NCI-H748 treated with DMSO at 0.1 percent for 48 hours (cell line): ENCODE results near the gene GID4.

Source experiments
- DNase-seq: peaks from one replicate; lab custom pipeline; 2025; lab: John Stamatoyannopoulos, UW

The GID4 gene

GRCh38 chr17:18101828-18102227, 62.6 kb downstream of the GID4 start:
- DNase-seq = no peak

- DNase-seq = no peak
These were observed 63.4 kb downstream of the GID4 start for GRCh38 chr17:18102640-18103039.

GRCh38 chr17:18105027-18105426, 65.8 kb downstream of the GID4 start:
- no peak for DNase-seq

- no peak for DNase-seq
These were observed 66.4 kb downstream of the GID4 start for GRCh38 chr17:18105595-18105994.

GRCh38 chr17:18106211-18106610, 67.0 kb downstream of the GID4 start:
- no peak for DNase-seq

- no peak for DNase-seq
These were observed 68.0 kb downstream of the GID4 start for GRCh38 chr17:18107061-18107790.

- no peak for DNase-seq
These were observed 68.8 kb downstream of the GID4 start for GRCh38 chr17:18107971-18108370.

GRCh38 chr17:18108401-18109312, 69.4 kb downstream of the GID4 start, which contains the start of gene MYO15A:
Gene MYO15A (plus strand): TSS chr17:18108756. CDS start chr17:18118801, 10,045 bp downstream.
- no peak for DNase-seq

- DNase-seq = no peak
These were observed 70.8 kb downstream of the GID4 start for GRCh38 chr17:18109935-18110485.

- no peak for DNase-seq
These were observed 71.5 kb downstream of the GID4 start for GRCh38 chr17:18110636-18111145.

GRCh38 chr17:18111330-18111971, 72.2 kb downstream of the GID4 start:
- DNase-seq = no peak

GRCh38 chr17:18115517-18115916, 76.3 kb downstream of the GID4 start:
- no peak for DNase-seq

GRCh38 chr17:18116078-18116477, 76.9 kb downstream of the GID4 start:
- no peak for DNase-seq

- DNase-seq = no peak
These were observed 78.3 kb downstream of the GID4 start for GRCh38 chr17:18117533-18117932.
